Liver (tissue), 2 donors: Measurements from ENCODE around the gene EPM2A.

Experiments
- TF ChIP-seq, protein P1 (sequence below): IDR thresholded peaks from 2 replicates; pipeline ENCODE4 v1.6.1; 2016; ENCODE audit warnings: antibody characterized with exemption
- TF ChIP-seq, protein P2 (sequence below): fragments of 150-350 bp; IDR thresholded peaks from 2 replicates; pipeline ENCODE4 v1.5.1; 2017; ENCODE audit warnings: improper control_type of control experiment, low read depth, low read length; ENCODE audit not compliant: missing input control
- donor health status: healthy.

DNA sequence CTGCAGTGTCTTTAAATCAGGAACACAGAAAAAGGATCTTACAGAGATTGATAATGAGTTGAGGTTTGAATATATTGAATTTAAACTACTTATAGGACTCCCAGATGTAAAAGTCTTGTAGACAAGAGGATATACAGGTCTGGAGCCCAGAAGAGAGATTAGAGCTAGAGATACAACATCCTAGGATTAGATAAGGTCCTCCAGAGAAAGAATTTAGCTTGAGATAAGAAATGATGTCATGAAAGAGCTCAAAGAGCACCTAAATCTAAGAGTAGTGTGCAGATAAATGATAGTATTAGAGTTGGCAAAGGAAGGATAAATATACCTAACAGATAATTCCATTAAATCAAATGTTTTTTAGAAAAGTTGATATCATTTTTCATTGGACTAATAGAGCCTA, 23.9 kb downstream of the EPM2A start:
- TF ChIP-seq, protein P1, sequence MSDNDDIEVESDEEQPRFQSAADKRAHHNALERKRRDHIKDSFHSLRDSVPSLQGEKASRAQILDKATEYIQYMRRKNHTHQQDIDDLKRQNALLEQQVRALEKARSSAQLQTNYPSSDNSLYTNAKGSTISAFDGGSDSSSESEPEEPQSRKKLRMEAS = no peak
- TF ChIP-seq, protein P2, sequence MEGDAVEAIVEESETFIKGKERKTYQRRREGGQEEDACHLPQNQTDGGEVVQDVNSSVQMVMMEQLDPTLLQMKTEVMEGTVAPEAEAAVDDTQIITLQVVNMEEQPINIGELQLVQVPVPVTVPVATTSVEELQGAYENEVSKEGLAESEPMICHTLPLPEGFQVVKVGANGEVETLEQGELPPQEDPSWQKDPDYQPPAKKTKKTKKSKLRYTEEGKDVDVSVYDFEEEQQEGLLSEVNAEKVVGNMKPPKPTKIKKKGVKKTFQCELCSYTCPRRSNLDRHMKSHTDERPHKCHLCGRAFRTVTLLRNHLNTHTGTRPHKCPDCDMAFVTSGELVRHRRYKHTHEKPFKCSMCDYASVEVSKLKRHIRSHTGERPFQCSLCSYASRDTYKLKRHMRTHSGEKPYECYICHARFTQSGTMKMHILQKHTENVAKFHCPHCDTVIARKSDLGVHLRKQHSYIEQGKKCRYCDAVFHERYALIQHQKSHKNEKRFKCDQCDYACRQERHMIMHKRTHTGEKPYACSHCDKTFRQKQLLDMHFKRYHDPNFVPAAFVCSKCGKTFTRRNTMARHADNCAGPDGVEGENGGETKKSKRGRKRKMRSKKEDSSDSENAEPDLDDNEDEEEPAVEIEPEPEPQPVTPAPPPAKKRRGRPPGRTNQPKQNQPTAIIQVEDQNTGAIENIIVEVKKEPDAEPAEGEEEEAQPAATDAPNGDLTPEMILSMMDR = no peak
